ENCODE data around the gene CYB561. TPM values are rescaled to one million over a fixed set of nuclear protein-coding genes. Genes with fewer than 3 reads are reported as not detected.

CYB561 gene
- total and polyA plus RNA-seq, 9 of the 15 experiments (the other 6 are each of a cell fraction or from before 2014, with no cell fraction given), result 4.0 to 30.8 (median 17.4) TPM

- TF ChIP-seq FOXK2 (conservative IDR thresholded peaks at IDR 0.05 in 1 of 2, IDR thresholded peaks at IDR 0.05 in 1 of 2; ENCODE audit: low read depth in 2 of 2), result 0 out of 4 replicates have a peak, but pooled peaks of 1 of the 2 experiments have one; percentile 51
- no peak for TF ChIP-seq ZNF398 (CRISPR knock-in tag; IDR thresholded peaks at IDR 0.05)
- TF ChIP-seq MTA3 (IDR thresholded peaks at IDR 0.05; ENCODE audit: borderline replicate concordance), result peak; percentile 92
- no peak for TF ChIP-seq ZNF384 (IDR thresholded peaks at IDR 0.05; ENCODE audit: low read depth, low read length)
- TF ChIP-seq ZNF639 (CRISPR knock-in tag; conservative IDR thresholded peaks at IDR 0.05 in 1 of 2, IDR thresholded peaks at IDR 0.05 in 1 of 2), result peak in 1 of 2 experiments; percentile 85; a peak in 2 of 4 replicates
- 0 out of 2 replicates have a peak, but pooled peaks have one; percentile 67 for TF ChIP-seq TCF7 (IDR thresholded peaks at IDR 0.05; ENCODE audit: borderline replicate concordance)
- peak; percentile 1 for TF ChIP-seq MEIS2 (IDR thresholded peaks at IDR 0.05; ENCODE audit: partially characterized antibody)
- TF ChIP-seq POLR2B (IDR thresholded peaks at IDR 0.05; ENCODE audit: low read depth, partially characterized antibody), result no peak
- peak; percentile 48 for TF ChIP-seq TAF1 (IDR thresholded peaks at IDR 0.05; ENCODE audit: control insufficient read depth, extremely low read depth, insufficient read depth, low read length, severe bottlenecking)
- no peak for TF ChIP-seq BRD9 (IDR thresholded peaks at IDR 0.05; ENCODE audit: low read depth, partially characterized antibody)
- TF ChIP-seq ZNF57 (CRISPR knock-in tag; IDR thresholded peaks at IDR 0.05), result no peak
- TF ChIP-seq SOX6 (IDR thresholded peaks at IDR 0.05), result peak; percentile 87
- peak; percentile 74; the same call in 1 of the 2 replicates for TF ChIP-seq ZNF644 (tag; IDR thresholded peaks at IDR 0.05; ENCODE audit: low read depth)
- TF ChIP-seq MEF2D (tag; conservative IDR thresholded peaks at IDR 0.05; ENCODE audit: low read depth), result 0 out of 2 replicates have a peak, but pooled peaks have one; percentile 57
- TF ChIP-seq DACH1 (IDR thresholded peaks at IDR 0.05; ENCODE audit: partially characterized antibody), result peak; percentile 63
- peak; percentile 17; the same call in 1 of the 2 replicates for TF ChIP-seq ZNF133 (CRISPR knock-in tag; IDR thresholded peaks at IDR 0.05)
- no peak for TF ChIP-seq RBFOX2 (IDR thresholded peaks at IDR 0.05; ENCODE audit: low read depth, low read length)
- TF ChIP-seq ZNF589 (CRISPR knock-in tag; IDR thresholded peaks at IDR 0.05; ENCODE audit: low read depth), result peak; percentile 77; the same call in 1 of the 2 replicates
- no peak for TF ChIP-seq ZNF764 (CRISPR knock-in tag; IDR thresholded peaks at IDR 0.05; ENCODE audit: low read depth)
Observed at GRCh38 chr17:63431939-63432804, 13.9 kb downstream of the CYB561 start (continued).
